HepG2 (cell line): ENCODE results near the gene CTDNEP1. TPM values are rescaled to one million over a fixed set of nuclear protein-coding genes. Genes with fewer than 3 reads are reported as not detected.

ENCODE experiments used
- EP300 ChIP-seq, 3 experiments: sonication (generic) in 1 of 3; formaldehyde crosslinking in 1 of 3; IDR thresholded peaks; 2 replicates each; pipeline versions ENCODE4 v1.5.1 to v1.6.1; 2011 to 2020; ENCODE audit warnings: low read depth in 2 of 3, low read length in 2 of 3, borderline replicate concordance in 1 of 3, improper control_type of control experiment in 1 of 3, mild to moderate bottlenecking in 1 of 3, missing genetic modification reagents in 1 of 3, moderate library complexity in 1 of 3
- KLF16 ChIP-seq, 2 experiments: sonication (generic) in 1 of 2; formaldehyde crosslinking in 1 of 2; IDR thresholded peaks; 2 replicates each; pipeline versions ENCODE4 v1.6.1 to v1.8.0; 2016 to 2023; ENCODE audit warnings: missing genetic modification reagents in 2 of 2, missing compliant biosample characterization in 1 of 2
- PHF5A ChIP-seq: IDR thresholded peaks from one replicate; pipeline ENCODE4 v1.6.1; 2018; ENCODE audit warnings: low read depth, missing genetic modification reagents; ENCODE audit not compliant: unreplicated experiment
- SRY ChIP-seq: sonication (generic); formaldehyde crosslinking; IDR thresholded peaks from 2 replicates; pipeline ENCODE4 v1.8.0; 2022; ENCODE audit warnings: mild to moderate bottlenecking, missing genetic modification reagents
- ZFP82 ChIP-seq: sonication (generic); formaldehyde crosslinking; IDR thresholded peaks from 2 replicates; pipeline ENCODE4 v1.5.1; 2020; ENCODE audit warnings: mild to moderate bottlenecking, missing genetic modification reagents, borderline replicate concordance
- ZNF143 ChIP-seq: sonication (generic); formaldehyde crosslinking; IDR thresholded peaks from 2 replicates; pipeline ENCODE4 v1.4.0; 2020; ENCODE audit warnings: missing genetic modification reagents
- ZNF557 ChIP-seq: sonication (generic); formaldehyde crosslinking; IDR thresholded peaks from 2 replicates; pipeline ENCODE4 v1.4.0; 2020; ENCODE audit warnings: missing genetic modification reagents
- ZNF567 ChIP-seq: sonication (generic); formaldehyde crosslinking; IDR thresholded peaks from 2 replicates; pipeline ENCODE4 v1.8.1; 2023; ENCODE audit warnings: mild to moderate bottlenecking, missing genetic modification reagents, borderline replicate concordance
- polyA plus RNA-seq, 8 experiments: library from polyadenylated mRNA; depleted of rRNA in 3 of 8; stranded (reverse) in 7 of 8; unstranded in 1 of 8; fragments of >200 nt; fragmentation: Illumina TruSeq in 4 of 8; extraction: Trizol in 4 of 8; gene quantifications; 2 replicates each; pipeline versions ENCODE4 v1.2.1 to v1.2.3, GENCODE V29; 2011 to 2016; ENCODE audit warnings: low read depth in 4 of 8, missing spikeins in 1 of 8, mixed read lengths in 1 of 8; ENCODE audit not compliant: insufficient read depth in 1 of 8
- total RNA-seq, 5 experiments: library from RNA; depleted of rRNA; stranded (reverse); fragments of >200 nt; fragmentation: Illumina TruSeq; extraction: Trizol; gene quantifications; 2 replicates each; pipeline ENCODE4 v1.2.3, GENCODE V29; 2016; ENCODE audit warnings: low read depth in 1 of 5
- TF ChIP-seq, protein P1 (sequence below): sonication (generic); formaldehyde crosslinking; IDR thresholded peaks from 2 replicates; pipeline ENCODE4 v1.9.0; 2021; ENCODE audit warnings: missing genetic modification reagents, borderline replicate concordance
- TF ChIP-seq, protein P2 (sequence below): sonication (generic); formaldehyde crosslinking; IDR thresholded peaks from 2 replicates; pipeline ENCODE4 v1.5.0; 2020; ENCODE audit warnings: missing genetic modification reagents
- TF ChIP-seq, protein P3 (sequence below): sonication (generic); formaldehyde crosslinking; IDR thresholded peaks from 2 replicates; pipeline ENCODE4 v1.9.0; 2021; ENCODE audit warnings: mild to moderate bottlenecking, missing genetic modification reagents
- TF ChIP-seq, protein P4 (sequence below): sonication (generic); formaldehyde crosslinking; conservative IDR thresholded peaks from 2 replicates; pipeline ENCODE4 v1.8.0; 2022; ENCODE audit warnings: missing genetic modification reagents
- TF ChIP-seq, protein P5 (sequence below): sonication (generic); formaldehyde crosslinking; IDR thresholded peaks from 2 replicates; pipeline ENCODE4 v1.5.1; 2020; ENCODE audit warnings: missing genetic modification reagents, mild to moderate bottlenecking, borderline replicate concordance

The CTDNEP1 gene
- total and polyA plus RNA-seq, 2 of the 13 experiments (the other 11 are each of a cell fraction or from before 2014, with no cell fraction given): 19.8 to 118 TPM

DNA sequence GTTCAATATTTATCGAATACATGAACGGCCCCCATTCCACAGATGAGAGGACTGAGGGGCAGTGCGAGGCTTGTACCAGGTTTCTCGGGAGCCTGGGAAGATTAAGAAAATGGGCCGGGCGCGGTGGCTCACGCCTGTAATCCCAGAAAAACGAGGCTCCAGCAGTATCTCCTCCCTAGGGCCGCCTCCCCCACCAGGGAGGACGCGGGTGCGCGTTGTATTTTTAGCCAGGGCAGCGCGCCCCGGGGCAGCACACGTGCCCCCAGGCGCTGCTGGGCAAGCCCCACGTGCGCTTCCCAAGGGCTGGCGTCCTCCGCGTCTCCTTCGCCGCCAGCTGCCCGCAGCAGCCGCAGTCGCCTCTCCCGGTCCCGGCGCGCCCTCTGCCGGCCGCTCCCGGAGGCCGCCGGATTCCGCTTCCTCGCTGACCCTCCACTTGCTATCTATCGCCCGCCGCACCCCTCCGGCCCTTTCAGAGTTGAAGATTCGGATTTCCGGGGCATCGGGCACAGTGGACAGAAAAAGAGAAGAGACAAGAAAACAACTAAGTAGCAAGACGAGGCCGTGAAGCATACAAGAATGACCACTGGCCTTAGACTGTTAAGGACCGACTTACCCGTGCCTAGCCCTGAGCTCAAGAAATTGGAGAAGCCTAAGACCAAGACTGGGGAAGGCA, 44.8 kb upstream of the CTDNEP1 start (continued):
- TF ChIP-seq, protein P1, sequence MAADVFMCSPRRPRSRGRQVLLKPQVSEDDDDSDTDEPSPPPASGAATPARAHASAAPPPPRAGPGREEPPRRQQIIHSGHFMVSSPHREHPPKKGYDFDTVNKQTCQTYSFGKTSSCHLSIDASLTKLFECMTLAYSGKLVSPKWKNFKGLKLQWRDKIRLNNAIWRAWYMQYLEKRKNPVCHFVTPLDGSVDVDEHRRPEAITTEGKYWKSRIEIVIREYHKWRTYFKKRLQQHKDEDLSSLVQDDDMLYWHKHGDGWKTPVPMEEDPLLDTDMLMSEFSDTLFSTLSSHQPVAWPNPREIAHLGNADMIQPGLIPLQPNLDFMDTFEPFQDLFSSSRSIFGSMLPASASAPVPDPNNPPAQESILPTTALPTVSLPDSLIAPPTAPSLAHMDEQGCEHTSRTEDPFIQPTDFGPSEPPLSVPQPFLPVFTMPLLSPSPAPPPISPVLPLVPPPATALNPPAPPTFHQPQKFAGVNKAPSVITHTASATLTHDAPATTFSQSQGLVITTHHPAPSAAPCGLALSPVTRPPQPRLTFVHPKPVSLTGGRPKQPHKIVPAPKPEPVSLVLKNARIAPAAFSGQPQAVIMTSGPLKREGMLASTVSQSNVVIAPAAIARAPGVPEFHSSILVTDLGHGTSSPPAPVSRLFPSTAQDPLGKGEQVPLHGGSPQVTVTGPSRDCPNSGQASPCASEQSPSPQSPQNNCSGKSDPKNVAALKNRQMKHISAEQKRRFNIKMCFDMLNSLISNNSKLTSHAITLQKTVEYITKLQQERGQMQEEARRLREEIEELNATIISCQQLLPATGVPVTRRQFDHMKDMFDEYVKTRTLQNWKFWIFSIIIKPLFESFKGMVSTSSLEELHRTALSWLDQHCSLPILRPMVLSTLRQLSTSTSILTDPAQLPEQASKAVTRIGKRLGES (CRISPR knock-in tag): no peak
- TF ChIP-seq EP300 (IDR thresholded peaks at IDR 0.05; ENCODE audit: low read depth in 2 of 2, low read length in 2 of 2) (no peak), EP300 (CRISPR knock-in tag; IDR thresholded peaks at IDR 0.05; ENCODE audit: borderline replicate concordance) (no peak), ZNF567 (CRISPR knock-in tag) (no peak), ZNF557 (CRISPR knock-in tag) (no peak), SRY (CRISPR knock-in tag) (no peak), ZFP82 (CRISPR knock-in tag) (no peak), KLF16 (CRISPR knock-in tag; IDR thresholded peaks at IDR 0.05) (peak in 1 of 2 experiments; percentile 80; a peak in 1 of 4 replicates), PHF5A (CRISPR knock-in tag) (no peak), ZNF143 (CRISPR knock-in tag) (no peak)
- TF ChIP-seq, protein P2, sequence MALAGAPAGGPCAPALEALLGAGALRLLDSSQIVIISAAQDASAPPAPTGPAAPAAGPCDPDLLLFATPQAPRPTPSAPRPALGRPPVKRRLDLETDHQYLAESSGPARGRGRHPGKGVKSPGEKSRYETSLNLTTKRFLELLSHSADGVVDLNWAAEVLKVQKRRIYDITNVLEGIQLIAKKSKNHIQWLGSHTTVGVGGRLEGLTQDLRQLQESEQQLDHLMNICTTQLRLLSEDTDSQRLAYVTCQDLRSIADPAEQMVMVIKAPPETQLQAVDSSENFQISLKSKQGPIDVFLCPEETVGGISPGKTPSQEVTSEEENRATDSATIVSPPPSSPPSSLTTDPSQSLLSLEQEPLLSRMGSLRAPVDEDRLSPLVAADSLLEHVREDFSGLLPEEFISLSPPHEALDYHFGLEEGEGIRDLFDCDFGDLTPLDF (CRISPR knock-in tag): no peak
- TF ChIP-seq, protein P3, sequence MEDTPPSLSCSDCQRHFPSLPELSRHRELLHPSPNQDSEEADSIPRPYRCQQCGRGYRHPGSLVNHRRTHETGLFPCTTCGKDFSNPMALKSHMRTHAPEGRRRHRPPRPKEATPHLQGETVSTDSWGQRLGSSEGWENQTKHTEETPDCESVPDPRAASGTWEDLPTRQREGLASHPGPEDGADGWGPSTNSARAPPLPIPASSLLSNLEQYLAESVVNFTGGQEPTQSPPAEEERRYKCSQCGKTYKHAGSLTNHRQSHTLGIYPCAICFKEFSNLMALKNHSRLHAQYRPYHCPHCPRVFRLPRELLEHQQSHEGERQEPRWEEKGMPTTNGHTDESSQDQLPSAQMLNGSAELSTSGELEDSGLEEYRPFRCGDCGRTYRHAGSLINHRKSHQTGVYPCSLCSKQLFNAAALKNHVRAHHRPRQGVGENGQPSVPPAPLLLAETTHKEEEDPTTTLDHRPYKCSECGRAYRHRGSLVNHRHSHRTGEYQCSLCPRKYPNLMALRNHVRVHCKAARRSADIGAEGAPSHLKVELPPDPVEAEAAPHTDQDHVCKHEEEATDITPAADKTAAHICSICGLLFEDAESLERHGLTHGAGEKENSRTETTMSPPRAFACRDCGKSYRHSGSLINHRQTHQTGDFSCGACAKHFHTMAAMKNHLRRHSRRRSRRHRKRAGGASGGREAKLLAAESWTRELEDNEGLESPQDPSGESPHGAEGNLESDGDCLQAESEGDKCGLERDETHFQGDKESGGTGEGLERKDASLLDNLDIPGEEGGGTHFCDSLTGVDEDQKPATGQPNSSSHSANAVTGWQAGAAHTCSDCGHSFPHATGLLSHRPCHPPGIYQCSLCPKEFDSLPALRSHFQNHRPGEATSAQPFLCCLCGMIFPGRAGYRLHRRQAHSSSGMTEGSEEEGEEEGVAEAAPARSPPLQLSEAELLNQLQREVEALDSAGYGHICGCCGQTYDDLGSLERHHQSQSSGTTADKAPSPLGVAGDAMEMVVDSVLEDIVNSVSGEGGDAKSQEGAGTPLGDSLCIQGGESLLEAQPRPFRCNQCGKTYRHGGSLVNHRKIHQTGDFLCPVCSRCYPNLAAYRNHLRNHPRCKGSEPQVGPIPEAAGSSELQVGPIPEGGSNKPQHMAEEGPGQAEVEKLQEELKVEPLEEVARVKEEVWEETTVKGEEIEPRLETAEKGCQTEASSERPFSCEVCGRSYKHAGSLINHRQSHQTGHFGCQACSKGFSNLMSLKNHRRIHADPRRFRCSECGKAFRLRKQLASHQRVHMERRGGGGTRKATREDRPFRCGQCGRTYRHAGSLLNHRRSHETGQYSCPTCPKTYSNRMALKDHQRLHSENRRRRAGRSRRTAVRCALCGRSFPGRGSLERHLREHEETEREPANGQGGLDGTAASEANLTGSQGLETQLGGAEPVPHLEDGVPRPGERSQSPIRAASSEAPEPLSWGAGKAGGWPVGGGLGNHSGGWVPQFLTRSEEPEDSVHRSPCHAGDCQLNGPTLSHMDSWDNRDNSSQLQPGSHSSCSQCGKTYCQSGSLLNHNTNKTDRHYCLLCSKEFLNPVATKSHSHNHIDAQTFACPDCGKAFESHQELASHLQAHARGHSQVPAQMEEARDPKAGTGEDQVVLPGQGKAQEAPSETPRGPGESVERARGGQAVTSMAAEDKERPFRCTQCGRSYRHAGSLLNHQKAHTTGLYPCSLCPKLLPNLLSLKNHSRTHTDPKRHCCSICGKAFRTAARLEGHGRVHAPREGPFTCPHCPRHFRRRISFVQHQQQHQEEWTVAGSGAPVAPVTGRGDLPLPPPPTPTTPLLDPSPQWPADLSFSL (CRISPR knock-in tag): no peak
- TF ChIP-seq, protein P4, sequence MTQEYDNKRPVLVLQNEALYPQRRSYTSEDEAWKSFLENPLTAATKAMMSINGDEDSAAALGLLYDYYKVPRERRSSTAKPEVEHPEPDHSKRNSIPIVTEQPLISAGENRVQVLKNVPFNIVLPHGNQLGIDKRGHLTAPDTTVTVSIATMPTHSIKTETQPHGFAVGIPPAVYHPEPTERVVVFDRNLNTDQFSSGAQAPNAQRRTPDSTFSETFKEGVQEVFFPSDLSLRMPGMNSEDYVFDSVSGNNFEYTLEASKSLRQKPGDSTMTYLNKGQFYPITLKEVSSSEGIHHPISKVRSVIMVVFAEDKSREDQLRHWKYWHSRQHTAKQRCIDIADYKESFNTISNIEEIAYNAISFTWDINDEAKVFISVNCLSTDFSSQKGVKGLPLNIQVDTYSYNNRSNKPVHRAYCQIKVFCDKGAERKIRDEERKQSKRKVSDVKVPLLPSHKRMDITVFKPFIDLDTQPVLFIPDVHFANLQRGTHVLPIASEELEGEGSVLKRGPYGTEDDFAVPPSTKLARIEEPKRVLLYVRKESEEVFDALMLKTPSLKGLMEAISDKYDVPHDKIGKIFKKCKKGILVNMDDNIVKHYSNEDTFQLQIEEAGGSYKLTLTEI: no peak
- TF ChIP-seq, protein P5, sequence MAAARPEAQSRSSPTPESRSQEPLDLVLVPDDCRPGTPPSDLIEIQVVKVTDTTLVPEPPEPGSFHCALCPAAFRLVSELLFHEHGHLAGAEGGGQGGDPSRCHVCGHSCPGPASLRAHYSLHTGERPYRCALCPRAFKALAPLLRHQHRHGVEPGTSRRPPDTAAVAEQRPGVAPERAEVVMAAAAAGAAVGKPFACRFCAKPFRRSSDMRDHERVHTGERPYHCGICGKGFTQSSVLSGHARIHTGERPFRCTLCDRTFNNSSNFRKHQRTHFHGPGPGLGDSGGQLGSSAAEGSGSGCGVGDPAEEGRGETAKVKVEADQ (CRISPR knock-in tag): no peak
